HG02759 (cell line): ENCODE results near the gene ANKUB1.
"Not testable (repeated sequence)": the region's sequence is repeated elsewhere in the genome, so short reads cannot be mapped to it uniquely, and the experiment has no call there.

Experiments used
- ATAC-seq: cut with Tn5 transposase; IDR thresholded peaks from one replicate; pipeline ENCODE4 v1.9.1; 2021; ENCODE audit warnings: mild to moderate bottlenecking, moderate library complexity; ENCODE audit not compliant: unreplicated experiment

The ANKUB1 gene

GRCh38 chr3:149792452-149793270, at the start of gene ANKUB1:
ANKUB1 (minus strand) TSS chr3:149792554; CDS start chr3:149792366, 188 bp downstream.
- no peak for ATAC-seq

- ATAC-seq: no peak
These were observed 47.5 kb upstream of the ANKUB1 start for GRCh38 chr3:149839896-149840295.

- ATAC-seq: not testable (repeated sequence)
These were observed 47.1 kb upstream of the ANKUB1 start for GRCh38 chr3:149839469-149839868.

GRCh38 chr3:149838491-149838890, 46.1 kb upstream of the ANKUB1 start:
- not testable (repeated sequence) for ATAC-seq

GRCh38 chr3:149833241-149833640, 40.9 kb upstream of the ANKUB1 start:
- ATAC-seq: no peak

GRCh38 chr3:149832086-149832485, 39.7 kb upstream of the ANKUB1 start:
- ATAC-seq: no peak

GRCh38 chr3:149831321-149831720, 39.0 kb upstream of the ANKUB1 start:
- ATAC-seq: no peak

- ATAC-seq: no peak
These were observed 38.5 kb upstream of the ANKUB1 start for GRCh38 chr3:149830902-149831301.

GRCh38 chr3:149829631-149830030, 37.3 kb upstream of the ANKUB1 start:
- ATAC-seq: not testable (repeated sequence)

- ATAC-seq: no peak
These were observed 36.0 kb upstream of the ANKUB1 start for GRCh38 chr3:149828390-149828789.

- no peak for ATAC-seq
These were observed 34.3 kb upstream of the ANKUB1 start for GRCh38 chr3:149826636-149827035.

- ATAC-seq: no peak
These were observed 27.8 kb upstream of the ANKUB1 start for GRCh38 chr3:149820183-149820582.

- ATAC-seq: no peak
These were observed 27.1 kb upstream of the ANKUB1 start for GRCh38 chr3:149819432-149819831.

- ATAC-seq: no peak
These were observed 24.6 kb upstream of the ANKUB1 start for GRCh38 chr3:149816986-149817385.

GRCh38 chr3:149816311-149816710, 24.0 kb upstream of the ANKUB1 start:
- ATAC-seq: no peak

GRCh38 chr3:149815728-149816127, 23.4 kb upstream of the ANKUB1 start:
- no peak for ATAC-seq

GRCh38 chr3:149815321-149815720, 23.0 kb upstream of the ANKUB1 start:
- no peak for ATAC-seq

- peak; percentile 24 for ATAC-seq
These were observed 21.3 kb upstream of the ANKUB1 start for GRCh38 chr3:149813367-149814281.

GRCh38 chr3:149812606-149813366, 20.4 kb upstream of the ANKUB1 start, which contains the start of gene RNF13:
RNF13 (plus strand) TSS chr3:149813215; CDS start chr3:149846027, 32,812 bp downstream.
- peak; percentile 92 for ATAC-seq

- ATAC-seq: no peak
These were observed 19.8 kb upstream of the ANKUB1 start for GRCh38 chr3:149812165-149812605.

- no peak for ATAC-seq
These were observed 18.5 kb upstream of the ANKUB1 start for GRCh38 chr3:149810846-149811245.
